ENCODE data around the gene GANAB.
"Not testable (repeated sequence)": the region's sequence is repeated elsewhere in the genome, so short reads cannot be mapped to it uniquely, and the experiment has no call there.

GANAB gene

DNA sequence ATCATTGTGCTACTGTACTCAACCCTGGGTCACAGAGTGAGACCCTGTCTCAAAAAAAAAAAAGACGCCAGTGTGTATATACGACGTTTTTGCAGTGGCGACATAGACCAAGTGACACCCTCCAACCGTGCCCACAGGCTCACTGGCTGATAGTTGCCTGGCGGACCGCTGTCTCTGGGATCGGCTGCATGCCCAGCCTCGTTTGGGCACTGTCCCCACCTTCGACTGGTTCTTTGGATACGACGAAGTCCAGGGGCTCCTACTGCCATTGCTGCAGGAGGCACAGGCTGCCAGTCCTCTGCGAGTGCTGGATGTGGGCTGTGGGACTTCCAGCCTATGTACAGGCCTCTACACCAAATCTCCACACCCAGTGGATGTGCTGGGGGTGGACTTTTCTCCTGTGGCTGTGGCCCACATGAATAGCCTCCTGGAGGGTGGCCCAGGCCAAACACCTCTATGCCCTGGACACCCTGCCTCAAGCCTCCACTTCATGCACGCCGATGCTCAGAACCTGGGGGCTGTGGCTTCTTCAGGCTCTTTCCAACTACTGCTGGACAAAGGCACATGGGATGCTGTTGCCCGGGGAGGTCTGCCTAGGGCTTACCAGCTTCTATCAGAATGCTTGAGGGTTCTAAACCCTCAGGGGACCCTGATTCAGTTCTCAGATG, 20.0 kb upstream of the GANAB start:
- DNase-seq, result no peak

DNA sequence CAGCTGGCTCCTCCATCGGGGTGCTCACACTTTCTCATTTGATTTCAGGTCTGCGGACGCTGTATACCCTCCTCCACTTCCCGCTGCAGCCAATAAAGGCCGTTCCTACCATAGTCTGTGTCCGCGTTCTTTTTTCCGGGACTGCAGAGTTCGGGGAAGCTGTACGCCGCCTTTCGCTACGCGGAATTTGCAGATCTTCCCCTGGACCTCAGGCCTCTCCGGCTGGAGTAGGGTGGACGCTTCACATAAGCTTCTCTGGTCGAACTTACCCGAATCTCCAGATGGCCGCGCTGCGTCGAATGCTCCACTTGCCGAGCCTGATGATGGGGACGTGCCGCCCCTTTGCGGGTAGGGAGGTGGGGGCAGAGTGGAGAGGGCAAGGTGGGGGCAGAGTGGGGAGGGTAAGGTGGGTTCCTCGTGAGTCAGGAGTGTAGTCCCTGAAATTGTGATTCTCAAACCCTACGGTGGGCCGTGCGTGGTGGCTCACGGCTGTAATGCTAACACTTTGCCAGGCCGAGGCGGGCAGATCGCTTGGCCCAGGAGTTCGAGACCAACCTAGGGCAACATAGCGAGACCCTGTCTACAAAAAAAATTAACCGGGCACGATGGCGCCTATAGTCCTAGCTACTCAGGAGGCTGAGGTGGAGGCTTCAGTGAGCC, 19.3 kb upstream of the GANAB start:
- DNase-seq, result peak; percentile 72

- DNase-seq, result peak; percentile 97
These were observed 18.7 kb upstream of the GANAB start, which contains the start of the genes C11orf98 and CSKMT for GRCh38 chr11:62665075-62665598. Gene C11orf98 (minus strand): TSS chr11:62665210. CDS start chr11:62665169, 41 bp downstream. Gene CSKMT (plus strand): TSS chr11:62665312. CDS start chr11:62665880, 568 bp downstream.

DNA sequence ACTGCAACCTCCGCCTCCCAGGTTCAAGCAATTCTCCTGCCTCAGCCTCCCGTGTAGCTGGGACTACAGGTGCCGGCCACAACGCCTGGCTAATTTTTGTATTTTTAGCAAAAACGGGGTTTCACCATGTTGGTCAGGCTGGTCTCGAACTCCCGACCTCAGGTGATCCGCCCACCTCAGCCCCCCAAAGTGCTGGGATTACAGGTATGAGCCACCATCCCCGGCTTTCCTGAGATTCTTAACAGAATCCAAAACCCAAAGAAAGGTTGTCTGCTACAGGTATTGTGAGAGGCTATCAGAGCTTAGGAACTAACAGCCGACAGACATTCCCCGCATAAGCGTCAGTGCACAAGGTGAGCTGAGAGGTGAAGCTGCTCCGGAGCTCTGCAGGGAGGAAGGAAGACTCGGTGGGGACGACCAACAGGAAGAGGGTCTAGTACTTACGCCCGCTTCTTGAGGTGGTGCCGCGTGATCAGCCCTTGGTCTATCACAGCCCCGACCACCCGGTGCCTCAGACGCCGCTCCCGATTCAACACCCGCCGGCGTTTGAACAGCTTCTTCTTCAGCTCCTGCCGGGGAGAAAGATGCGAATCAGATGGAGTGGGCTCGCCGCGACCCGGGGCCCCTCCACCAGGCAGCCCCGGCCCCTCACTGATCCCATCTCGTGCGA, 18.1 kb upstream of the GANAB start:
- DNase-seq, result peak; percentile 64

GRCh38 chr11:62656796-62657429, 10.5 kb upstream of the GANAB start:
- no peak for DNase-seq

DNA sequence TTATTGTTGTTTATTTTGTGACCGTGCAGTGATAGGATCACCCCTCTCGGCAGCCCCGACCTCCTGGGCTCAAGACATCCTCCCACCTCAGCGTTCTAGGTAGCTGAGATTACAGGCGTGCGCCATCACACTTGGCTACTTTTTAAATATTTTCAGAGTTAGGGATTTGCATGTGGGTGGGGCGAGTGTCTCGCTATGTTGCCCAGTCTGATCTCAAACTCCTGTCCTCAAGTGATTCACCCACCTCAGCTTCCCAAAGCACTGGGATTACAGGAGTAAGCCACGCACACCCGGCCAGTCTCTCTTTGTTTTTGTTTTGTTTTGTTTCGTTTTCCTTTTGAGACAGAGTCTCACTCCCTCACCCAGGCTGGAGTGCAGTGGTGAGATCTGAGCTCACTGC, 7.9 kb upstream of the GANAB start:
- no peak for DNase-seq

- peak; percentile 74 for DNase-seq
These were observed 6.0 kb upstream of the GANAB start for GRCh38 chr11:62652161-62653006.

DNA sequence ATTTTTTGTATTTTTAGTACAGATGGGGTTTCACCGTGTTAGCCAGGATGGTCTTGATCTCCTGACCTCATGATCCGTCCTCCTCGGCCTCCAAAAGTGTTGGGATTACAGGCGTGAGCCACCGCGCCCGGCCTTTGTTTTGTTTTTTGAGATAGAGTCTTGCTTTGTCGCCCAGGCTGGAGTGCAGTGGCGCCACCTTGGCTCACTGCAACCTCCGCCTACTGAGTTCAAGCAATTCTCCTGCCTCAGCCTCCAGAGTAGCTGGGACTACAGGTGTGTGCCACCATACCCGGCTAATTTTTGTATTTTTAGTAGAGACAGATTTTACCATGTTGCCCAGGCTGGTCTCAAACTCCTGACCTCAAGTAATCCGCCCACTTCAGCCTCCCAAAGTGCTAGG, 3.9 kb upstream of the GANAB start:
- DNase-seq, result not testable (repeated sequence)

- no peak for DNase-seq
These were observed 3.1 kb upstream of the GANAB start for GRCh38 chr11:62649486-62649885.

DNA sequence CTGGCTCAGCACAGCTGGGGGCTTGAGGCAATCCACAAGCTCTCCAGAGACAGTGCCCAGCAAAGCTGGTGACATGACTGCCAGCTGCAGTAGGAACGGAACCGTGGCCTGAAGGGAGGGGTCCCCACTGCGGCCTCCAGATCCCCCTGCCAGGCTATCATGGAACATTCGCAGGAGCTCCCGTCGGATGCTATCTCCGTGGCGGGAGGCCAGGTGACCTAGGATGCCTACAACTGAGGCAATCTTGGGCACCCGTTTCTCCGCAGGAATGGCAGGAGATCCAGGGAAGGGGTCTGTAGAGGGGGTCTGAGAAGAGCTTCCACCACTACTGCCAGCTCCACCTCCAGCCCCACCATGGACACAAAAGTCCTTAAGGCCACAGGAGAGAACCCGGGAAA, 2.6 kb upstream of the GANAB start:
- DNase-seq, result no peak

DNA sequence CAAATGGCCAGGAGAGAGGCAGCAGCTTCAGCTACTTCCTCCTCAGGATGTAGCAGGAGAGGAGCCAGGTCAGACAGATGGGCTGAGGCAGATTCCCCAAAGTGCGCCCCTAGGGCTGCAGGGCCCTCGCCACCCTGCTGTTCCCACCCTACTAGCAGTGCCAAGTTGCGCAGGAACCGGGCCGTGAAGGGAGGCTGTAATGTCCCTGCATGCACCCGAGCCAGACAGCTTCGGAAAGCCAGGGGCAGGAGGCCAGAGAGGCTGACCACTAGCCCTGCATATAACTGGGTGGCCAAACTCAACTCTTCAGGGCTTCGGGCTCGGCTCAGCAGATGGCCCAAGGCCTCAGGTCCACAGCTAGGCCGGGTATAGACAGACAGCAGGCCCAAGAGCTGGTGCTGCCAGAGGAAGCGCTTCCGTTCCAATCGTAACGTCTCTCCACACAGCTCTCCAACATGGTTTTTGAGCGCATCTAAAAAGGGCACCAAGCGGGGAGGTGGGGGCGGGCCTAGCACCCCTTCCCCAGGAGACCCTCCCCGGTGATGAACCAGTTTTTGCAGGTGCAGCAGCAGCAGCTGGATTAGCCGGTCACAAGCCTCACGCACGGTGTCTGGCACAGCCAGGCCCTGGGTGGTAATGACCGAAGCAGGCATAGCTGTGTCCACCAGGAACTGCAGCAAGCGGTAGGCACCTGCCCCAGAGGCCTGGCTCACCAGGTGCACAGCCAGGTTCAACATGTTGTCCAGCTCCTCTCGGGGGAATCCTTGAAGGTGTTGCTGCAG, 2.0 kb upstream of the GANAB start:
- DNase-seq, result no peak

GRCh38 chr11:62647609-62648005, 1.2 kb upstream of the GANAB start:
- no peak for DNase-seq

- DNase-seq, result no peak
These were observed 604 bp upstream of the GANAB start for GRCh38 chr11:62646825-62647608.

- DNase-seq, result no peak
These were observed 805 bp downstream of the GANAB start for GRCh38 chr11:62645671-62645945.

DNA sequence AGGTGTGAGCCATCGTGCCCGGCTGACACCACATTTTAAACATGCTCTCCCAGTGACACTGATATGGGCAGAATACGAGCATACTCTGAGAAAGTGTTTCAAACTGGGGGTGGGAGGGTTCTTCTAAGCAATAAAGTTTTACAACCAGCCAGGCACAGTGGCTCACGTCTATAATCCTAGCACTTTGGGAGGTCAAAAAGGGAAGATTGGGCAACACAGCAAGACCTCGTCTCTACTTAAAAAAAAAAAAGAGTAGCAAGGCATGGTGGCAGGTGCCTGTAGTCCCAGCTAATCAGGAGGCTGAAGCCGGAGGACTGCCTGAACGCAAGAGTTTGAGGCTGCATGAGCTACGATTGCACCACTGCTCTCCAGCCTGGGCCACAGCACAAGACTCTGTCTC, 2.2 kb downstream of the GANAB start:
- no peak for DNase-seq

DNA sequence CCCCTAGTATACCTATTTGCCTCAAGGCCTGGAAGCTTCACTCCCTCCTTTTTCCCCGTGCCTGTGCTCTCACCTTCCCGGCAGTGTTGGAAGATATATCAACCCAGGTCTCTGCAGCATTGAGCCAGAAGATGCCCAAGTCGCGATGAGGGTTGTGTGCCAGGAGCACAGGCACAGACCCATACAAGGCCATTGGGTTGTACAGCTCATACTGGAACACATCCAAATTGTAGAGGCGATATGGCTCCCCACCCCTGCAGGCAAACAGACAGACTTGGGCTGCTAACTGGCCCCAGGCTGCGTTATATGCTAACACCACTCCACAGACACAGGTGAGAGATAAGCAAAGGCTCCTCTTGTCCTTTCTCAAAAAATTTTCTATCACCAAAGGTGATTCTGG, 13.9 kb downstream of the GANAB start:
- no peak for DNase-seq

DNA sequence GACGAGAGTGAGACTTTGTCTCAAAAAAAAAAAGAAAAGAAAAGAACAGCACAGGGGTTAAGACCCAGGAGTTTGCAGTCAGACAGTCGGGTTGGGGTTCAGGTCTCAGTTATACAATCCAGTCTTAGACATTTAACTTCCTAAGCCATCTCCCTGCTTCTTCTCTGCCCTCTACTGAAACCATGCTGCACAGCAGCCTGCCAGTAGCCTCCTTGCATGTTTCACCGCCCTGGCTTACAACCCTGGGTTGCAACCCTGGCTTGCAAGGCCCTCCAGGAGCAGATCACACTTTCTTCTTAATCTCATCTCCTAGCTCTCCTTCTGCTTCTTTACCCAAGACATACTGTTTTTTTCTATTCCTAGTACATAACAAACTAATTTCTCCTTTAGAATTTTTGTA, 18.7 kb downstream of the GANAB start:
- DNase-seq, result peak; percentile 26

DNA sequence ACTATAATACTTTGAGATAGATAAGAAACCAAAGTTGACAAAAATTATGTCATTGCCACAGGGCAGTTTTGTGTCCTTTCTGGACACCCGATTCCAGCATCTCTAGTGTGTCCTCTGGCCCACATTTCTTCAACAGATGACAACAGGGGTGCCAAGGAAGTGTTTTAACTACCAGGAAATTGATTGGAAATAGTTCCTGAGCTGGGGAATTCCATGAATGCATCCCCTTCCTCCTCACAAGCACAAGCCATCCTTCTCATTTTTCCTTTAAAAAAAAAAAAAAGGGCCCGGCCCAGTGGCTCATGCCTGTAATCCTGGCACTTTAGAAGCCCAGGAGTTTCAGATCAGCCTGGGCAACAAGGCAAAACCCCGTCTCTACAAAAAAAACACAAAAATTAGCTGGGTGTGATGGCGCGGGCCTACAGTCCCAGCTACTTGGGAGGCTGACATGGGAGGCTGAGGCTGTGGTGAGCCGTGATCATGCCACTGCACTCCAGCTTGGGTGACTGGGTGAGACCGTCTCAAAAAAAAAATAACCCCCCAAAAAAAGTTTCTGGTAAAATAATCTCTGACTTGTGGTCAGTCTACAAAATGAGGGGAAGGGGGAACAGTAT, 23.8 kb downstream of the GANAB start:
- DNase-seq, result peak; percentile 29

DNA sequence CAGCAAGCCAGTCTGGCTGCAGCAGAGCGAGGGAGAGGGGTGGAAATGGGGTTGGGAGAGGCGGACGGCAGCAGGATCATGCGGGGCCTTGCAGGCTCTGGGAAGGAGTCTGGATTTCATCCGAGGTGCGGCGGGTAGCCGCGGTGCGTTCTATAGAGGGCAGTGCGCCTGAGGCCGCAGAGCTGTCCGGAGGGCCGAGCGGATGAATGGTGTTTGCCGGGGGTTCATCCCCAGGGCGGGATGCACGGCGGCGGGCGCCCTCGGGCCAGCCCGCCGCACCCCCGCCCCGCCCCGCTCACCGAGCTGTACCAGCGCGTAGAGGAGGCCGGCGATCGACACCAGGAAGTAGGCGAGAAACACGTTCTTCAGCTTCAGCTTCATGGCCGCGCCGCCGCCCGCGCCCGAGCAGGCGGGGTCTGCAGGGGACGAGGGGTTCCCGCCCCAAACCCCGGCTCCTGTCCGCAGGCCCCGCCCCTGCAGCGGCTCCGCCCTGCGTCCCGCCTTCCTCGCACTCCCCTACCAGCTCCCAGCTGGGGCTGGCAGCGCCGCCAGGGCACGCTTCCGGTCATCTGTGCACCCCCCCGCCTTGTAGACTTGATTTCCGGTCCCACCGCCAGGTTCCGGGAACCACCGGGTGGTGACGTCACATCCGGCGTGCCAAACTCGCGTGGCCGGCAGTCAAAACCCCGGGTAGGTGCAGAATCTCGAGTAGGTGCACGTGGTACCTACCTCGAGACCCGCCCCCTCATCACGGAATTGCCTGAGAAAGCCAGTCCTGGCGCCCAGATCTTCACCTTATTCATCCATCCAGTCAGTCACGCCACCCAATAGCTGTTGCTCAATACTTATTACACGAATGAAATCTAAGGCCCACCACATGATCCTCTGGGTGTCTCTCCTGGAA, 24.6 kb downstream of the GANAB start, which contains the start of gene B3GAT3:
B3GAT3 (minus strand) TSS at position 420 of the 904 bp plus-strand sequence; CDS start at position 381, 39 bp downstream.
- DNase-seq, result peak; percentile 99
